Esophagus squamous epithelium (tissue), 4 donors: ENCODE data around the gene SHOX.

ENCODE experiments used
- CTCF ChIP-seq, 6 experiments: fragments of 450-650 bp in 4 of 6; fragments of 200-600 bp in 2 of 6; sonication (generic) in 2 of 6; IDR thresholded peaks; one replicate each; pipeline ENCODE4 v1.5.1; 2016 to 2019; ENCODE audit warnings: antibody characterized with exemption in 6 of 6, mild to moderate bottlenecking in 4 of 6, moderate library complexity in 4 of 6
- POLR2A ChIP-seq, 4 donors: fragments of 450-650 bp; IDR thresholded peaks; one replicate each; pipeline ENCODE4 v1.6.1; 2017; ENCODE audit warnings: antibody characterized with exemption in 4 of 4, mild to moderate bottlenecking in 4 of 4, moderate library complexity in 3 of 4

GRCh38 chrX:650811-651210 is 20.2 kb downstream of the SHOX start:
- no peak for TF ChIP-seq POLR2A (IDR thresholded peaks at IDR 0.05)
- no peak for TF ChIP-seq CTCF (IDR thresholded peaks at IDR 0.05)
